ENCODE measurements around the gene PCLO.

GRCh38 chr7:83155407-83155806 is 7.3 kb downstream of the PCLO start:
- TF ChIP-seq CTCF (IDR thresholded peaks at IDR 0.05; ENCODE audit: low read depth, low read length, missing input control) (no peak), REST (IDR thresholded peaks at IDR 0.05) (no peak), TAF1 (conservative IDR thresholded peaks at IDR 0.05) (no peak), MAX (IDR thresholded peaks at IDR 0.05) (no peak), ATF3 (IDR thresholded peaks at IDR 0.05) (no peak), HNF4G (IDR thresholded peaks at IDR 0.05) (no peak), JUND (IDR thresholded peaks at IDR 0.05) (no peak), SP1 (IDR thresholded peaks at IDR 0.05) (no peak), GABPA (IDR thresholded peaks at IDR 0.05 in 1 of 2, conservative IDR thresholded peaks at IDR 0.05 in 1 of 2) (no peak)

All from liver (tissue), 3 donors.